Measurements from ENCODE around the gene GRM4. TPM values are rescaled to one million over a fixed set of nuclear protein-coding genes. Genes with fewer than 3 reads are reported as not detected.
A peak's percentile ranks its signal among the peaks of the same experiment; 100 is the strongest.

The GRM4 gene
- total RNA-seq, 6 donors from 2014 or later, result 0.24 TPM; not detected in 5

GRCh38 chr6:34103321-34103720, 42.6 kb downstream of the GRM4 start:
- DNase-seq (peak in 1 of 2 donors; percentile 66), ATAC-seq (ENCODE audit: low FRiP score in 2 of 2) (no peak)
- Histone ChIP-seq H3K4me3 (no peak overlapping the region), H3K4me1 (no peaks in the 10 kb centered on the region), H3K36me3 (no peaks in the 10 kb centered on the region), H3K27me3 (no peaks in the 10 kb centered on the region), H3K9me3 (no peaks in the 10 kb centered on the region), H3K27ac (no peak overlapping the region)
- no peak for TF ChIP-seq EP300 (IDR thresholded peaks at IDR 0.05)
- WGBS, 2 donors, result 68 to 74% methylated on average over 16 of the region's 16 CpGs

GRCh38 chr6:34102696-34103095, 43.2 kb downstream of the GRM4 start:
- Histone ChIP-seq H3K27ac (no peak overlapping the region), H3K36me3 (no peaks in the 10 kb centered on the region), H3K9me3 (no peaks in the 10 kb centered on the region), H3K27me3 (no peaks in the 10 kb centered on the region), H3K4me3 (no peak overlapping the region), H3K4me1 (no peaks in the 10 kb centered on the region)
- ATAC-seq (ENCODE audit: low FRiP score in 2 of 2), result no peak
- WGBS, 2 donors, result 75 to 81% methylated on average over 2 to 6 of the region's 6 CpGs
- DNase-seq, result no peak
- TF ChIP-seq EP300 (IDR thresholded peaks at IDR 0.05) (no peak), POLR2AphosphoS5 (IDR thresholded peaks at IDR 0.05) (no peak), CTCF (IDR thresholded peaks at IDR 0.05) (no peak), POLR2A (IDR thresholded peaks at IDR 0.05) (no peak)

- ATAC-seq (ENCODE audit: low FRiP score in 2 of 2), result no peak
Observed at GRCh38 chr6:34102099-34102656, 43.7 kb downstream of the GRM4 start.

GRCh38 chr6:34100788-34101187, 45.1 kb downstream of the GRM4 start:
- 81 to 82% methylated on average over 5 to 7 of the region's 7 CpGs for WGBS, 2 donors
- no peaks in the 10 kb centered on the region for H3K9me3 ChIP-seq
- TF ChIP-seq CTCF (IDR thresholded peaks at IDR 0.05) (no peak), EP300 (IDR thresholded peaks at IDR 0.05) (no peak), POLR2A (IDR thresholded peaks at IDR 0.05) (no peak), POLR2AphosphoS5 (IDR thresholded peaks at IDR 0.05) (no peak)
- no peaks in the 10 kb centered on the region for H3K4me1 ChIP-seq
- H3K27ac ChIP-seq, result no peak overlapping the region
- no peak overlapping the region for H3K4me3 ChIP-seq
- peaks cover 0 to 2% (median 0%) of the 10 kb centered on the region in 4 donors for H3K27me3 ChIP-seq
- DNase-seq (no peak), ATAC-seq (ENCODE audit: low FRiP score in 2 of 2) (no peak)
- no peaks in the 10 kb centered on the region for H3K36me3 ChIP-seq

More at GRCh38 chr6:34102099-34102656, 43.7 kb downstream of the GRM4 start:
- Histone ChIP-seq H3K9me3 (no peaks in the 10 kb centered on the region), H3K36me3 (no peaks in the 10 kb centered on the region), H3K27me3 (no peaks in the 10 kb centered on the region), H3K4me1 (no peaks in the 10 kb centered on the region), H3K27ac (no peak overlapping the region), H3K4me3 (no peak overlapping the region)
- TF ChIP-seq EP300 (IDR thresholded peaks at IDR 0.05), result no peak
- no peak for TF ChIP-seq POLR2A (IDR thresholded peaks at IDR 0.05)
- TF ChIP-seq POLR2AphosphoS5 (IDR thresholded peaks at IDR 0.05), result no peak
- TF ChIP-seq CTCF (IDR thresholded peaks at IDR 0.05), result no peak
- DNase-seq, result no peak
- WGBS, 2 donors, result 91 to 93% methylated on average over 6 of the region's 6 CpGs

- Histone ChIP-seq H3K4me1 (no peaks in the 10 kb centered on the region), H3K27ac (no peak overlapping the region), H3K27me3 (peaks cover 0 to 3% (median 1%) of the 10 kb centered on the region in 4 donors), H3K36me3 (no peaks in the 10 kb centered on the region), H3K9me3 (no peaks in the 10 kb centered on the region), H3K4me3 (no peak overlapping the region)
- DNase-seq (no peak), ATAC-seq (ENCODE audit: low FRiP score in 2 of 2) (no peak)
- no peak for TF ChIP-seq EP300 (IDR thresholded peaks at IDR 0.05)
- no peak for TF ChIP-seq POLR2A (IDR thresholded peaks at IDR 0.05)
- TF ChIP-seq POLR2AphosphoS5 (IDR thresholded peaks at IDR 0.05), result no peak
- TF ChIP-seq CTCF (IDR thresholded peaks at IDR 0.05), result no peak
- 87 to 91% methylated on average over 5 to 8 of the region's 8 CpGs for WGBS, 2 donors
Observed at GRCh38 chr6:34099878-34100277, 46.0 kb downstream of the GRM4 start.

All from upper lobe of left lung (tissue), 6 donors.